Tongue (tissue), 2 donors: ENCODE results near the gene GBX2. TPM values are rescaled to one million over a fixed set of nuclear protein-coding genes. Genes with fewer than 3 reads are reported as not detected.

Experiments used
- DNase-seq: peaks from one replicate; pipeline ENCODE4 v3.0.0-alpha.2; 2015
- total RNA-seq: library from RNA; depleted of rRNA; stranded (reverse); fragments of >200 nt; gene quantifications from one replicate; pipeline ENCODE4 v1.2.3, GENCODE V29; 2014

The GBX2 gene
- total RNA-seq, 1 donor from 2014 or later, result not detected

GRCh38 chr2:236180831-236181453, 12.8 kb upstream of the GBX2 start:
- DNase-seq, result peak; percentile 81

DNA sequence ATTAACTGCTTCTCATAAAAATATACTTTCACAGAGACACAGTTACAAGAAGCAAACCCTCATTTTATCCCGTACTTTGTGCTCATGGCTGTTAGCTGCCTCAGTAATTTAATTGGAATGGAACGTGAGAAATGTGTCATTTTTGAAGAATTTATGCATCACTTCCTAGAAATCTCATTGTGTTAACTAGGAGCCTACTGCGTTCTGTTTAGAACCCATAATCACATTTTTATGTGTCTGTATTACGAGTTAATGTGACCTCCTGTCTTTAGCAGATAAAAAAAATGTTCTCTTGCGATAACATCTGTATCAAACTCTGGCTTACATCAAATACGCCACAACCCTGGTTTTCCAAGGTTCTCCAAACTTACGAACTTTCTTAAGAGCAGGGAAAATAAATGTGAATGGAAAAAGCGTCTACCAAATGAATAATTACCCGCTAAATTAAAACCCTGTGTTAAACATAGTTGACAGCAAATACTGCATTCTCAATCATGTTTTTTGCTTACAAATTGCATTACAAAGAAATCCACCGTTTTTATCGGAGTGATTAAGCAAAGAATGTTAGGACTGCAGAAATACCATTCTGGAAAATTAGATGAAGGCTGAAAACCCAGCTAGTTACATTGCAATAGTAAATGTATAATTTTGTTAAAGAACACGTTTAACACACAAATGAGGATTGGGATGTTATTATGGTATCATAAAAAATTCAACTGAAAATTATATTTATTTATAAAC, 12.1 kb upstream of the GBX2 start:
- no peak for DNase-seq

GRCh38 chr2:236179236-236180075, 11.3 kb upstream of the GBX2 start:
- no peak for DNase-seq

DNA sequence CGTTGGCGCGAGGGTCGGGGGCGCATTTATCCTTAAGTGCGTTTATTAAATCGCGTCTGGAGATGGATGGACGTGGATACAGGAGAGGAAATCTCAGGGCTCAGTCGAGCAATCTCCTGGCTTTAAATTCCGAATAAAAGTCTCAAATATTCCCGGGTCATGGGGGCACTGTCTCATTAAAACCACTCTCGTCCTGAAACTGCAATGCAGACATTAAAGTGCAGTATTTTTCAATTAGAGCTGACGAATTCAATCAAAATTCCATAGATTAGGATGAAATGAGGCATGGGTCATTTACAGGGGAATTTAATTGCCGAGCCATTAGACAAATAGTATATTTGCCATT, 10.7 kb upstream of the GBX2 start:
- no peak for DNase-seq

- DNase-seq, result peak; percentile 75
Measured at GRCh38 chr2:236177967-236178889, 10.0 kb upstream of the GBX2 start.

DNA sequence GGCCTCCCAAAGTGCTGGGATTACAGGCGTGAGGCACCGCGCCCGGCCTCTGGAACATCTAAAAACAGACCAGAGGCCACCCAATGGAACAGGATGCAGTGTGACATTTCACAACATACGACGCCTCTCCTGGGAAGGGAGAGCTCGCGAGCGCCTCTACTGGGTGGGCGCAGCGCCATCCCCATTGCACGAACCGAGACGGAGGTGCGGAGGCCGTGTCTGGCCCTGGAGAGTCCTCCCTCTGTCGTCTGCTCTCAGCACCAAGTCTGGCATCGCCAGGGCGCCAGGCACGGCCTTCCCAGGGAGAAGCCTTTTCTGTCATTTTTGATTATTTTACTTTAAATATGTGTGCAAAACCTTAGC, 9.4 kb upstream of the GBX2 start:
- DNase-seq, result peak; percentile 58

GRCh38 chr2:236176951-236177350, 8.8 kb upstream of the GBX2 start:
- DNase-seq, result no peak

- no peak for DNase-seq
Measured at GRCh38 chr2:236176417-236176816, 8.2 kb upstream of the GBX2 start.

DNA sequence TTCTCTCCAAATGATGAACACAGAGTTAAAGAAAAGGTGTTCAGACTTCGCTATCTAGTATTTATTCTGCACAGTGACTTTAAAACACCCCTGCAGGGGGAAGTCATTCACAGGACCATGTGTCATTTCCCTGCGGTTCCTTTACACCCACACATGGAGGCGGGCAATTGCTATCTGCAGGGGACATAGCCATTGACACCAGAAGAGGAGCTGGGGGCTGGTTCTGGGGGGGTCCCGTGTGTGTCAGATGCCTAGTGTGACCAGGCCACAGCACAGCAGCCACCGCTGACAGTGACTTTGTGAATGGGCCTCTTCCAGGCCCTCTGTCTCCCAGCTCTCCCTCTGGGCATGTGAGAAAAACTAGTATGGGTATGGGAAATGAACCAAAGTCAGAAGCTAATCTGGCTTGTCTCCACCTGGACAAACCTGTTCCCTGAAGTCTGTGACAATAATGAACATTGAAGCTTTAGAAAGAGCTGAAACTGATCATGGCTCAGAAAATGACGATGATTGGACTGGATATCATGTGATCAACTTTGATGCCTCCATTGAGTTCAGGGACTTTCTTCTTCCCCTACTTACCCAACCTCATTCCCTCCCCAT, 7.5 kb upstream of the GBX2 start:
- no peak for DNase-seq

DNA sequence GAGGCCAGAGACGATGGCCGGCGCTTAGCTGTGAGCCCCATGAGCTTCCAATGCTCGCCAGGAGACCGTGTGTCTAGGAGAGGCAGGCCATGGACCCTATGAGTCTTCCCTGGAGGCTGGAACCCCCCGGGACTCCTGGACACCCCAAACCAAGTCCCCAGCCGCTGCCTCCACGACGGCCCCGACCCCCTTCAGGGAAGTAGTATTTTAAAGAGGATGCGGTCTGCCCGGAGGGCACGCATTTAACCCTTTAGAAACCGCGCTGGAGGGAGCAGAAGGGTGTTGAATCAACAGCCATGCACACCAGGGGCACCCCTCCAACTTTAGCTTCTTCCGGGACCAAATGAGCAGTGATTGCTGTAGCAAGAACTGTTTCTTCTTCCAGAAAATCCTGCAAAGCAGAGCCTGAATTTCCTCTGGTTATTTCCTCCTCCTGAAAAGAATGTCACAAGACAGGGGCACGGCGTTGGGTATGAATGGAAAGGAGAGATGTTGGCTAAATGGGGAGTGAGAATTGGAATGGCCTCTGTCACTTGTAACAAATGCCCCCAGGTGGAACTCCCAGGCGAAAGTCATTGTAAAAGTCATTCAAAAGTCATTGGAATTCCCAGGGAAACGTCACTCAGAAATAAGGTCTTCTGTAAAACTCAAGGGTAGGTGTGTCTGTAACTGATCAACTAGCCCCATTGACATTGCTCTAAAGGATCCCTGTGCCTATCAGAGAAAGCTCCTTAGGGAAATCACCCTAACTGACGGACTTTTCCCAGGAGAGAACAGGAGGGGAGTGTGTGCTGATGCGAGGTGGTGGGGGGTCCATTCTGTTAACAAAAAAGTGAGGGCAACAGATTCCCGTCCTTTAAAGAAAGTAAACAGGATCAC, 5.8 kb upstream of the GBX2 start:
- no peak for DNase-seq

DNA sequence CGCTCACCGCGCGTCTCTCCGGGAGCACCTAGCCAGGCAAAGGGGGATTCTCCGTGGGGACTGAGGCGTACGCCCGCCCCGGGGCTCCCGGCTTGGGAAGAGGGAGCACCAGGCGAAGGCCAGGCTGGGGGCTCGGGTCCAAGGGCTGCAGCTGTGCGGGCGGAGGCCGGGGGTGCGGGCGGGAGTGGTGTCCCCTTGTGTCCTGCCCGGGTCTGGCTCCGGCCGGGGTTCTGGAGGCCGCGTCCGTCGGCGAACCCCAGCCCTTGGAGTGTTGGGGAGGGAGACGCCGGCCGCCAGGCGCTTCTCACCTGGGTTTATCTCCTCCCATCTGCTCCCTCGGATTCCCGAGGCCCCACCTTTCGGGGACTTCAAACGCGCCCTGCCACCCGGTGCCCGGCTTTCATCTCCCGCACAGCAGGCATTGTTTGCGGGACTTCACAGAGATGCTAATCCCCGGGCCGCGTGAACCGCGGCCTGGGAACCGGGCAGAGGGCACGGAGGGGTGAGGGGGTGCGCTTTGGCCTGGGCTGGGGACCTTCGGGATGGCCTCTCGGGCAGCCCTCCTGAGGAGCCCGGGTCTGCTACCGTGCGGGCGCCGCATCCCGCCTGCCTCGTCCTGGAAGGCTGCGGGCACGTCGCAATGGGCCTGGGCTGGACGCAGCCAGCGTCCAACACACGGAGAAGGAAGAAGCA, 5.0 kb upstream of the GBX2 start:
- DNase-seq, result no peak

GRCh38 chr2:236172255-236173035, 4.3 kb upstream of the GBX2 start:
- DNase-seq, result no peak

DNA sequence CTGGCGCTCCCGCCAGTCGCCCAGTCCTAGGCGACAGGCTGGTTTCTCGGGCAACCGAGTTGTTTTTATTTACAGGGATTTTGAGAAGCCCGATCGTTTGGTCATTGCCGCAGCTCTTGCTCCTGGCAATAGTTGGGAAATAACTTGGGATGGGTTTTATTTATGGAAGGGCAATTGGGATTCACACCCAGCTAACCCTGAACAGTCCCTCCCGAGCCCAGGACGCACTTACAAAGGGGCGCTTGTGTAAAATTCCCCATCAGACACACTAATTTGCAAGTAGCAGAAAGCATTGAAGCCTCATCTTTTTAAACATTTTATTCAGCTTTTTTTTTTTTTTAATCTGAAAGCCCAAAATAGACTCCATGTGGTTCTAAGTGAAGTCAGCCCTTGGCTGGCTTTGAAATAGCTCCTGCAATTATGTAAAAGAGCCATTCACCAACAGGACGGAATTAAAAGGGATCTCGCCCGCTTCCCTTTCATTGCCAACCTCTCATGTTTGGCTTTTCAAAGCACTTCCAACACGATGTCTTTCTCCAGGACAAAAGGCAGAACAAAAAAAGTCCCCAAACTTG, 3.6 kb upstream of the GBX2 start:
- DNase-seq, result peak; percentile 31

- peak; percentile 25 for DNase-seq
Measured at GRCh38 chr2:236171181-236171679, 3.0 kb upstream of the GBX2 start.

DNA sequence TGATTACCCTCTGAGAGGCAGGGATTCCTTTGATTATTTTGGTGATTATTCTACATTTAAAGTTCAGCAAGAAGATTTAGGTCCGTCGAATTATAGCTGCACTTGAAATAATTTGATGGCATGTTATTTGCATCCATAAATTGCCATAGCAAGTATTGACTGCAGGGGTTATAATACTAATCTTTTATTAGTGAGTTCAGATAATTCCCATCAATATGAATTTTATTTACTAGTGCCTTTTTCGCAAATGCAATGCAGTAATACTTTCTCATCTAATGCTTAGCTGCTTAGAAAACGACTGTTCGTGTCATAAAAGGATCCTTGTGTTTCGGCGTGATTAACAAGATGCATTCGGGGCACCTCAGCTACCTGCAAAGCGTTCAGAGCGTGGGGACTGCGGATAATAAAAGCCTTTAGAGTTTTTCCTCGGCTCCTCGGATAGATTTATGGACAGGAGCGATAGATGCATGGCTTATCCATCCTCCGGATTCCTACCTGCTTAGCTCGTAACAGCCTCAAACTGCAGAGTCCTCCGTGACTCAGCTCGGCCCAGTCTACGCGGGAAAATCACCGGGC, 2.5 kb upstream of the GBX2 start:
- no peak for DNase-seq

DNA sequence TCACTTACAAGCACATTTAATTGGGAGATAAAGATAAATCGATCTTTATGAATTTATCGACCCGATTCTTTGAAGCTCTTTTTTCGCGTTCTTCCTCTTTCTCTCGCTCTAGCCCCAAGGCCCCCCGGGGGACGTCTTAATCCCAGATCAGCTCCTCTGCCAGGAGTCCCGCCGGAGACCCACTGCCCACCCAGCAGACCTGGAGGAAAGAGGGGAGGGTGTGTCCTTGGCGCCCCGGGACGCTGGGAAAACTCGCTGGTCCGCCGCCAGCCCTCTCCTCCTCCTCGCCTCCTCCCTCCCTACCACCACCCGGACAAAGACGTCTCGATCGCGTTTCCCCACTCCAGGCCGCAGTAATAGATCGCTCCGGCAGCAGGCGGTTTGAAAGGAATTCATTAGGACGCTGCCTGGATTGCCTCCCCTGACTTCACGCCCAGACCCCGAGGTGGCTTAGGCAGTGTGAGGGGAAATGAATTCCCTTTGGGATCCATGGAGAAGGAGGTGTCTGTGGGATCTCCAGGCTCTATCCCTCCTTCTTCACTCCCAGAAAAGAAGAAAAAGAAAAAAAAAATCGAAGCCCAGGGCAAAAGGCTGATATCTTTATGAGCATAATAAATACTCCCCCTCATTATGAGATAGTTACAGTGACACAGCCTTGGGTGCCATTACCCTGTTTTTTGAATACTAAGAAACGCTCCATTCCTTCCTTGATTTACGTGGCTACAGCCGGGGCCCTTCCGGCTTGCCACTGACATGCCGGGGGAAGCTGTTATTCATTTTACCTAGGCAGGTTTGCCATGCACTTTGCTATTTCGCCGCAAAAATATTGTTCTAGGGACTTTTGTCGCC, 1.8 kb upstream of the GBX2 start:
- DNase-seq, result peak; percentile 12

GRCh38 chr2:236169151-236169721, 1.1 kb upstream of the GBX2 start:
- peak; percentile 37 for DNase-seq
